ENCODE measurements around the gene CCNG2. TPM values are rescaled to one million over a fixed set of nuclear protein-coding genes. Genes with fewer than 3 reads are reported as not detected.

The CCNG2 gene
- total RNA-seq, 2 donors from 2014 or later: 13.5 to 13.7 TPM

GRCh38 chr4:77193046-77193445, 36.0 kb downstream of the CCNG2 start:
- no peak for ATAC-seq
- no peak for TF ChIP-seq CTCF (IDR thresholded peaks at IDR 0.05)
- no peak for TF ChIP-seq POLR2A (IDR thresholded peaks at IDR 0.05)
- intact Hi-C loops (cut with DNase I): no loop called here
- no peak overlapping the region for H3K27ac ChIP-seq
- 82 to 86% methylated on average over 8 of the region's 8 CpGs for WGBS, 2 donors
- no peak overlapping the region for H3K4me3 ChIP-seq
- no peaks in the 10 kb centered on the region for H3K36me3 ChIP-seq (replicated peaks in 1 of 2; ENCODE audit: insufficient read depth in 1 of 2, low read depth in 2 of 2)
- DNase-seq: no peak
- no peaks in the 10 kb centered on the region for H3K4me1 ChIP-seq
- no peaks in the 10 kb centered on the region for H3K9me3 ChIP-seq
- no peaks in the 10 kb centered on the region for H3K27me3 ChIP-seq

- peak overlapping the region in 1 of 4 donors; percentile 25 for H3K27ac ChIP-seq
- DNase-seq (peak in 2 of 4 donors; percentile 35 to 53), ATAC-seq (no peak)
- H3K27me3 ChIP-seq: no peaks in the 10 kb centered on the region
- H3K36me3 ChIP-seq (replicated peaks in 1 of 2; ENCODE audit: insufficient read depth in 1 of 2, low read depth in 2 of 2): no peaks in the 10 kb centered on the region
- intact Hi-C loops (cut with DNase I): no loop called here
- H3K4me3 ChIP-seq: no peak overlapping the region
- no peaks in the 10 kb centered on the region for H3K9me3 ChIP-seq
- 60 to 76% methylated on average over 17 of the region's 17 CpGs for WGBS, 2 donors
- TF ChIP-seq CTCF (IDR thresholded peaks at IDR 0.05) (no peak), POLR2A (IDR thresholded peaks at IDR 0.05) (peak in 1 of 3 donors; percentile 36)
- H3K4me1 ChIP-seq: no peaks in the 10 kb centered on the region
Observed at GRCh38 chr4:77193511-77194102, 36.6 kb downstream of the CCNG2 start.

GRCh38 chr4:77194366-77194765, 37.4 kb downstream of the CCNG2 start:
- Histone ChIP-seq H3K9me3 (no peaks in the 10 kb centered on the region), H3K36me3 (replicated peaks in 1 of 2; ENCODE audit: insufficient read depth in 1 of 2, low read depth in 2 of 2) (no peaks in the 10 kb centered on the region), H3K27ac (no peak overlapping the region), H3K4me3 (no peak overlapping the region), H3K27me3 (no peaks in the 10 kb centered on the region), H3K4me1 (no peaks in the 10 kb centered on the region)
- WGBS, 2 donors: 51 to 55% methylated on average over 5 of the region's 5 CpGs
- TF ChIP-seq CTCF (IDR thresholded peaks at IDR 0.05): no peak
- no peak for TF ChIP-seq POLR2A (IDR thresholded peaks at IDR 0.05)
- no peak for DNase-seq
- no peak for ATAC-seq
- intact Hi-C loops (cut with DNase I): no loop called here

- WGBS, 2 donors: 46 to 50% methylated on average over 1 of the region's 1 CpG
- DNase-seq (no peak), ATAC-seq (no peak)
- Histone ChIP-seq H3K36me3 (replicated peaks in 1 of 2; ENCODE audit: insufficient read depth in 1 of 2, low read depth in 2 of 2) (no peaks in the 10 kb centered on the region), H3K27ac (no peak overlapping the region), H3K4me1 (no peaks in the 10 kb centered on the region), H3K9me3 (no peaks in the 10 kb centered on the region), H3K4me3 (no peak overlapping the region), H3K27me3 (no peaks in the 10 kb centered on the region)
- no peak for TF ChIP-seq CTCF (IDR thresholded peaks at IDR 0.05)
- TF ChIP-seq POLR2A (IDR thresholded peaks at IDR 0.05): no peak
- intact Hi-C loops (cut with DNase I): no loop called here
Observed at GRCh38 chr4:77194989-77195388, 38.0 kb downstream of the CCNG2 start.

GRCh38 chr4:77196866-77197265, 39.9 kb downstream of the CCNG2 start:
- TF ChIP-seq CTCF (IDR thresholded peaks at IDR 0.05) (no peak), POLR2A (IDR thresholded peaks at IDR 0.05) (no peak)

More at GRCh38 chr4:77196866-77197265, 39.9 kb downstream of the CCNG2 start:
- H3K27ac ChIP-seq: no peak overlapping the region
- intact Hi-C loops (cut with DNase I): no loop called here
- no peaks in the 10 kb centered on the region for H3K27me3 ChIP-seq
- DNase-seq (peak in 1 of 4 donors; percentile 16), ATAC-seq (no peak)
- H3K4me1 ChIP-seq: no peaks in the 10 kb centered on the region
- no peak overlapping the region for H3K4me3 ChIP-seq
- H3K36me3 ChIP-seq (replicated peaks in 1 of 2; ENCODE audit: insufficient read depth in 1 of 2, low read depth in 2 of 2): no peaks in the 10 kb centered on the region
- H3K9me3 ChIP-seq: no peaks in the 10 kb centered on the region
- WGBS, 2 donors: 47 to 82% methylated on average over 4 of the region's 4 CpGs
